Vagina (tissue), 2 donors: ENCODE results near the gene DOCK1.

Experiments used
- CTCF ChIP-seq, 3 experiments: fragments of 450-650 bp in 2 of 3; fragments of 200-600 bp in 1 of 3; sonication (generic) in 1 of 3; IDR thresholded peaks; one replicate each; pipeline ENCODE4 v1.5.1; 2017 to 2019; ENCODE audit warnings: antibody characterized with exemption in 3 of 3, mild to moderate bottlenecking in 2 of 3, moderate library complexity in 2 of 3
- POLR2AphosphoS5 ChIP-seq, 2 donors: sonication (generic); formaldehyde crosslinking; IDR thresholded peaks; one replicate each; pipeline ENCODE4 v1.9.0; 2017; ENCODE audit warnings: antibody characterized with exemption in 2 of 2, mild to moderate bottlenecking in 2 of 2, low read depth in 1 of 2; ENCODE audit not compliant: insufficient read depth in 1 of 2

DNA sequence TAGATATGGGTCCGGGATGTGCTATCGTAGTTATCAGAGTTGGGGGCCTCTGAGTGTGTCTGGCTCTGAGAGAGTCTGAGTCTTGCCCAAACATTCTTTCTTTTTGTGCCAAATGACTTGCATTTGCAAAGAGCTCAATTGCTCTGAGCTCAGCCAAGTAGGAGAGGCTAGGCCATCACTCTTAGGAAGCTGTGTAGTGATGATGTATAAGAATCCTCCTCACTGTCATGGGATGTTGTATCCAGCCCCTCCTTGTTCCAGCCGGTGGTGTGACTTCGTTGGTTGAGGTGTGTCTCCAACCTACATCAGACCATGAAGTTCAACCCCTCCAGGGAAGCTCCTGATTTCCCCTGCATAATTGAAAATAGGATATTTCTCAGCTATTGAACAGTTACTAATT is 546.4 kb downstream of the DOCK1 start:
- no peak for TF ChIP-seq CTCF (IDR thresholded peaks at IDR 0.05)
- no peak for TF ChIP-seq POLR2AphosphoS5 (IDR thresholded peaks at IDR 0.05; ENCODE audit: insufficient read depth in 1 of 2, low read depth in 1 of 2)
